Hippocampal formation (tissue), 2 donors: ENCODE results near the gene CCSER2.
"Not testable (repeated sequence)": the region's sequence is repeated elsewhere in the genome, so short reads cannot be mapped to it uniquely, and the experiment has no call there.

Source experiments
- DNase-seq, 2 donors: peaks; one replicate each; lab custom pipeline; 2025; lab: John Stamatoyannopoulos, UW

Gene CCSER2

GRCh38 chr10:84392181-84392580 is 63.8 kb downstream of the CCSER2 start:
- no peak for DNase-seq

- no peak for DNase-seq
These were observed 67.2 kb downstream of the CCSER2 start for GRCh38 chr10:84395581-84395980.

- DNase-seq, result no peak
These were observed 69.4 kb downstream of the CCSER2 start for GRCh38 chr10:84397735-84398144.

GRCh38 chr10:84398696-84399095 is 70.3 kb downstream of the CCSER2 start:
- DNase-seq, result no peak

GRCh38 chr10:84401854-84402611 is 73.6 kb downstream of the CCSER2 start:
- no peak for DNase-seq

GRCh38 chr10:84404783-84405182 is 76.4 kb downstream of the CCSER2 start:
- DNase-seq, result no peak

- DNase-seq, result no peak
These were observed 77.3 kb downstream of the CCSER2 start for GRCh38 chr10:84405662-84406061.

- DNase-seq, result no peak
These were observed 78.2 kb downstream of the CCSER2 start for GRCh38 chr10:84406561-84406960.

- DNase-seq, result no peak
These were observed 79.1 kb downstream of the CCSER2 start for GRCh38 chr10:84407388-84408049.

- DNase-seq, result no peak
These were observed 84.1 kb downstream of the CCSER2 start for GRCh38 chr10:84412482-84412881.

GRCh38 chr10:84414110-84414509 is 85.7 kb downstream of the CCSER2 start:
- not testable (repeated sequence) for DNase-seq

GRCh38 chr10:84415539-84416244 is 87.3 kb downstream of the CCSER2 start:
- DNase-seq, result no peak

GRCh38 chr10:84416245-84416555 is 87.8 kb downstream of the CCSER2 start:
- no peak for DNase-seq

- no peak for DNase-seq
These were observed 95.3 kb downstream of the CCSER2 start for GRCh38 chr10:84423719-84424118.

- DNase-seq, result peak; percentile 76 to 90
These were observed 96.4 kb downstream of the CCSER2 start for GRCh38 chr10:84424731-84425167.

GRCh38 chr10:84427903-84428650 is 99.7 kb downstream of the CCSER2 start:
- no peak for DNase-seq

GRCh38 chr10:84428711-84429110 is 100.3 kb downstream of the CCSER2 start:
- DNase-seq, result no peak

- peak; percentile 27 to 31 for DNase-seq
These were observed 101.6 kb downstream of the CCSER2 start for GRCh38 chr10:84429926-84430520.

- DNase-seq, result no peak
These were observed 104.5 kb downstream of the CCSER2 start for GRCh38 chr10:84432891-84433290.

GRCh38 chr10:84440781-84441180 is 112.4 kb downstream of the CCSER2 start:
- no peak for DNase-seq

GRCh38 chr10:84447701-84448400 is 119.5 kb downstream of the CCSER2 start:
- no peak for DNase-seq
